Muscle of leg (tissue), 11 donors: ENCODE data around the gene MAPK12. TPM values are rescaled to one million over a fixed set of nuclear protein-coding genes. Genes with fewer than 3 reads are reported as not detected.
"Not testable (repeated sequence)": the region's sequence is repeated elsewhere in the genome, so short reads cannot be mapped to it uniquely, and the experiment has no call there.

Experiments
- DNase-seq: peaks from one replicate; pipeline ENCODE4 v3.0.0; 2013
- H3K27ac ChIP-seq: one replicate; pipeline ENCODE4 v1.5.1; 2013; ENCODE audit warnings: mild to moderate bottlenecking, low read length, control low read depth
- H3K27me3 ChIP-seq: one replicate; pipeline ENCODE4 v1.6.1; 2013; ENCODE audit warnings: low read length; ENCODE audit not compliant: control insufficient read depth, insufficient read depth
- H3K36me3 ChIP-seq: one replicate; pipeline ENCODE4 v1.6.1; 2013; ENCODE audit warnings: low read length; ENCODE audit not compliant: control insufficient read depth, insufficient read depth
- H3K4me1 ChIP-seq: one replicate; pipeline ENCODE4 v1.6.1; 2013; ENCODE audit warnings: low read length; ENCODE audit not compliant: control insufficient read depth, insufficient read depth
- H3K4me3 ChIP-seq: one replicate; pipeline ENCODE4 v1.5.1; 2013; ENCODE audit warnings: low read length, control low read depth
- H3K9me3 ChIP-seq: replicated peaks from 2 replicates; pipeline ENCODE4 v1.6.1; 2013; ENCODE audit warnings: low read depth, low read length; ENCODE audit not compliant: control insufficient read depth
- WGBS: methylation state at CpG from one replicate; pipeline ENCODE4 v1.1.5; 2013; ENCODE audit warnings: missing lambda C conversion rate; ENCODE audit not compliant: insufficient coverage; 5-methylcytosine and 5-hydroxymethylcytosine counted together
- polyA plus RNA-seq, 8 donors: library from polyadenylated mRNA; unstranded; fragments of 120-200 nt; gene quantifications; one replicate each; pipeline versions ENCODE4 v1.2.1 to v1.2.3, GENCODE V29; 2013; ENCODE audit warnings: inconsistent platforms in 1 of 8, low replicate concordance in 1 of 8; ENCODE audit not compliant: insufficient read length in 8 of 8, insufficient read depth in 1 of 8
- total RNA-seq: library from RNA; stranded (reverse); fragments of 120-200 nt; gene quantifications from one replicate; pipeline ENCODE4 v1.2.4, GENCODE V29; 2013

The MAPK12 gene
- total and polyA plus RNA-seq, 9 donors = 9.4 to 37.8 (median 20.3) TPM

- H3K4me3 ChIP-seq = no peak overlapping the region
- no peak overlapping the region for H3K27ac ChIP-seq
- 80% methylated on average over 37 of the region's 43 CpGs for WGBS
- no peak for DNase-seq
- peaks cover 25% of the 10 kb centered on the region for H3K27me3 ChIP-seq
- peaks cover 20% of the 10 kb centered on the region for H3K4me1 ChIP-seq
- H3K9me3 ChIP-seq = no peaks in the 10 kb centered on the region
- H3K36me3 ChIP-seq = peaks cover 53% of the 10 kb centered on the region
Measured at GRCh38 chr22:50275181-50276055, 13.9 kb upstream of the MAPK12 start.

GRCh38 chr22:50274771-50275170 lies 13.3 kb upstream of the MAPK12 start:
- no peak for DNase-seq
- WGBS = 64% methylated on average over 7 of the region's 7 CpGs
- peaks cover 26% of the 10 kb centered on the region for H3K27me3 ChIP-seq
- H3K4me3 ChIP-seq = no peak overlapping the region
- H3K4me1 ChIP-seq = peaks cover 22% of the 10 kb centered on the region
- peaks cover 47% of the 10 kb centered on the region for H3K36me3 ChIP-seq
- H3K27ac ChIP-seq = no peak overlapping the region
- H3K9me3 ChIP-seq = no peaks in the 10 kb centered on the region

- peak; percentile 65 for DNase-seq
- peaks cover 31% of the 10 kb centered on the region for H3K27me3 ChIP-seq
- no peak overlapping the region for H3K4me3 ChIP-seq
- H3K9me3 ChIP-seq = no peaks in the 10 kb centered on the region
- peaks cover 43% of the 10 kb centered on the region for H3K36me3 ChIP-seq
- whole genome bisulfite sequencing = 64% methylated on average over 2 of the region's 7 CpGs
- no peak overlapping the region for H3K27ac ChIP-seq
- H3K4me1 ChIP-seq = peaks cover 27% of the 10 kb centered on the region
Measured at GRCh38 chr22:50274311-50274710, 12.8 kb upstream of the MAPK12 start.

GRCh38 chr22:50273781-50274180 lies 12.3 kb upstream of the MAPK12 start:
- H3K4me1 ChIP-seq = peaks cover 32% of the 10 kb centered on the region
- peaks cover 36% of the 10 kb centered on the region for H3K27me3 ChIP-seq
- 89% methylated on average over 9 of the region's 10 CpGs for WGBS
- not testable (repeated sequence) for H3K27ac ChIP-seq, H3K9me3 ChIP-seq, H3K4me3 ChIP-seq, DNase-seq
- peaks cover 37% of the 10 kb centered on the region for H3K36me3 ChIP-seq

GRCh38 chr22:50273352-50273751 lies 11.9 kb upstream of the MAPK12 start:
- H3K36me3 ChIP-seq = peaks cover 33% of the 10 kb centered on the region
- not testable (repeated sequence) for H3K27ac ChIP-seq, H3K4me3 ChIP-seq, DNase-seq, H3K9me3 ChIP-seq
- peaks cover 40% of the 10 kb centered on the region for H3K27me3 ChIP-seq
- no CpG with 5 or more reads among the region's 11 CpGs for whole genome bisulfite sequencing
- H3K4me1 ChIP-seq = peaks cover 37% of the 10 kb centered on the region

- peaks cover 23% of the 10 kb centered on the region for H3K36me3 ChIP-seq
- H3K27me3 ChIP-seq = peaks cover 47% of the 10 kb centered on the region
- no peak for DNase-seq
- no peaks in the 10 kb centered on the region for H3K9me3 ChIP-seq
- no peak overlapping the region for H3K27ac ChIP-seq
- H3K4me3 ChIP-seq = no peak overlapping the region
- H3K4me1 ChIP-seq = peaks cover 44% of the 10 kb centered on the region
- WGBS = 25% methylated on average over 20 of the region's 26 CpGs
Measured at GRCh38 chr22:50272044-50272802, 10.7 kb upstream of the MAPK12 start.

- WGBS = 1% methylated on average over 39 of the region's 45 CpGs
- H3K27me3 ChIP-seq = peaks cover 53% of the 10 kb centered on the region
- H3K4me1 ChIP-seq = peaks cover 49% of the 10 kb centered on the region
- DNase-seq = no peak
- peaks cover 19% of the 10 kb centered on the region for H3K36me3 ChIP-seq
- H3K27ac ChIP-seq = no peak overlapping the region
- H3K9me3 ChIP-seq = no peaks in the 10 kb centered on the region
- peak overlapping the region; percentile 8 for H3K4me3 ChIP-seq
Measured at GRCh38 chr22:50271519-50271970, 10.1 kb upstream of the MAPK12 start.

- Histone ChIP-seq H3K36me3 (peaks cover 14% of the 10 kb centered on the region), H3K27ac (peak overlapping the region; percentile 51), H3K27me3 (peaks cover 57% of the 10 kb centered on the region), H3K9me3 (no peaks in the 10 kb centered on the region), H3K4me1 (peaks cover 49% of the 10 kb centered on the region), H3K4me3 (peak overlapping the region; percentile 43)
- 2% methylated on average over 49 of the region's 53 CpGs for WGBS
- DNase-seq = peak; percentile 75
Measured at GRCh38 chr22:50270666-50271394, 9.3 kb upstream of the MAPK12 start.

- Histone ChIP-seq H3K36me3 (peaks cover 7% of the 10 kb centered on the region), H3K4me3 (peak within 1 kb of the TSS; percentile 43), H3K9me3 (no peaks in the 10 kb centered on the region), H3K27me3 (peaks cover 59% of the 10 kb centered on the region), H3K27ac (peak within 1 kb of the TSS; percentile 55), H3K4me1 (peaks cover 48% of the 10 kb centered on the region)
- peak; percentile 58 for DNase-seq
- WGBS = under 1% methylated on average over 72 of the region's 92 CpGs
Measured at GRCh38 chr22:50269970-50270665, 8.6 kb upstream of the MAPK12 start, which contains the start of gene MAPK11. MAPK11 (minus strand) TSS chr22:50270380; CDS start chr22:50270292, 88 bp downstream.
